Measurements from ENCODE around the gene MYO7A. TPM values are rescaled to one million over a fixed set of nuclear protein-coding genes. Genes with fewer than 3 reads are reported as not detected.

MYO7A gene
- total RNA-seq, 3 donors from 2014 or later (not counting 1 experiment from before 2014, with no cell fraction given) = 0.20 to 1.1 (median 0.68) TPM

DNA sequence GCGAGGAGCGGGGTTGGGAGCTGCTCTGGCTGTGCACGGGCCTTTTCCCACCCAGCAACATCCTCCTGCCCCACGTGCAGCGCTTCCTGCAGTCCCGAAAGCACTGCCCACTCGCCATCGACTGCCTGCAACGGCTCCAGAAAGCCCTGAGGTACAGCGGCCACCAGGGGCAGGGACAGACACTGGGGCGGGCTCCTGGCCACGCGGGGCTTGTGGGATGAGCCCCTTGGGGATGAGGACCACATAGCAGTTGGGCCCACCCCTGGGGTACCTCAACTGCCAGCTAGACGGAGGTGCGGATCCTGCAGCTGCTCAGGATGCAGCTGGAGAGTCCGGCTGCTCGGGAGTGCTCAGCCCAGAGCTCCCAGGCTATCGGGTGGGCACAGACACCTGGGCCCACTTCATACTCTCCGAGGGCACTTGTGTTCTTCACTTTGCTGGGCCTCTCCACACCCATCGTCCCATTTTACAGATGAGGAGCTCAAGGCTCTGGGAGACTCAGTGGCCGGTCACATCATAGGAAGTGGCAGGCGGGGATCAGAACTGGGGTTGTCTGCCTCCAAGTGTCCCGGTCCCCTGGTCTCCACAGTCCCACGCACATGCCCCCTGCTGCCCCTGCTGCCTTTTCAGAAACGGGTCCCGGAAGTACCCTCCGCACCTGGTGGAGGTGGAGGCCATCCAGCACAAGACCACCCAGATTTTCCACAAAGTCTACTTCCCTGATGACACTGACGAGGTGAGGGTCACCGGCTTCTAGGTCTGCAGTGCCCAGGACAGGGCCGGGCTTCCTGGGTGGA lies 77.6 kb downstream of the MYO7A start:
- no peak overlapping the region for H3K27ac ChIP-seq (ENCODE audit: low read length)
- intact Hi-C loops (cut with micrococcal nuclease) = no loop called here
- no peaks in the 10 kb centered on the region for H3K4me1 ChIP-seq (ENCODE audit: control insufficient read depth, insufficient read depth, low read length)
- no peaks in the 10 kb centered on the region for H3K27me3 ChIP-seq (ENCODE audit: control insufficient read depth, insufficient read depth, low read length)
- Mint-ChIP-seq H3K36me3 (no peaks in the 10 kb centered on the region), H3K9me3 (no peaks in the 10 kb centered on the region), H3K27ac (no peak overlapping the region), H3K27me3 (ENCODE audit: low read depth in 2 of 2) (no peaks in the 10 kb centered on the region), H3K4me1 (no peaks in the 10 kb centered on the region), H3K4me3 (no peak overlapping the region)
- H3K4me3 ChIP-seq (ENCODE audit: low read length) = no peak overlapping the region
- no peaks in the 10 kb centered on the region for H3K9me3 ChIP-seq (ENCODE audit: control insufficient read depth, insufficient read depth, low read length)
- WGBS (ENCODE audit: insufficient coverage) = 81% methylated on average over 30 of the region's 30 CpGs
- DNase-seq = no peak
- no peak for ATAC-seq
- TF ChIP-seq CTCF (IDR thresholded peaks at IDR 0.05) = no peak
- H3K36me3 ChIP-seq (ENCODE audit: control insufficient read depth, insufficient read depth, low read length) = no peaks in the 10 kb centered on the region

GRCh38 chr11:77206264-77207018 lies 78.4 kb downstream of the MYO7A start:
- Mint-ChIP-seq H3K9me3 (no peaks in the 10 kb centered on the region), H3K27ac (no peak overlapping the region), H3K36me3 (no peaks in the 10 kb centered on the region), H3K4me1 (no peaks in the 10 kb centered on the region), H3K4me3 (no peak overlapping the region), H3K27me3 (ENCODE audit: low read depth in 2 of 2) (no peaks in the 10 kb centered on the region)
- no peak for TF ChIP-seq CTCF (IDR thresholded peaks at IDR 0.05)
- no peak overlapping the region for H3K27ac ChIP-seq (ENCODE audit: low read length)
- H3K36me3 ChIP-seq (ENCODE audit: control insufficient read depth, insufficient read depth, low read length) = no peaks in the 10 kb centered on the region
- H3K9me3 ChIP-seq (ENCODE audit: control insufficient read depth, insufficient read depth, low read length) = no peaks in the 10 kb centered on the region
- ATAC-seq (no peak), DNase-seq (no peak)
- no peaks in the 10 kb centered on the region for H3K4me1 ChIP-seq (ENCODE audit: control insufficient read depth, insufficient read depth, low read length)
- H3K4me3 ChIP-seq (ENCODE audit: low read length) = no peak overlapping the region
- 48% methylated on average over 13 of the region's 13 CpGs for WGBS (ENCODE audit: insufficient coverage)
- intact Hi-C loops (cut with micrococcal nuclease) = no loop called here
- no peaks in the 10 kb centered on the region for H3K27me3 ChIP-seq (ENCODE audit: control insufficient read depth, insufficient read depth, low read length)

GRCh38 chr11:77207019-77207485 lies 79.0 kb downstream of the MYO7A start:
- ATAC-seq = no peak
- TF ChIP-seq CTCF (IDR thresholded peaks at IDR 0.05) = no peak
- no peaks in the 10 kb centered on the region for H3K36me3 Mint-ChIP-seq
- no peaks in the 10 kb centered on the region for H3K4me1 ChIP-seq (ENCODE audit: control insufficient read depth, insufficient read depth, low read length)
- H3K27me3 ChIP-seq (ENCODE audit: control insufficient read depth, insufficient read depth, low read length) = no peaks in the 10 kb centered on the region
- no peaks in the 10 kb centered on the region for H3K9me3 Mint-ChIP-seq
- H3K9me3 ChIP-seq (ENCODE audit: control insufficient read depth, insufficient read depth, low read length) = no peaks in the 10 kb centered on the region
- H3K4me1 Mint-ChIP-seq = no peaks in the 10 kb centered on the region
- WGBS (ENCODE audit: insufficient coverage) = 88% methylated on average over 10 of the region's 10 CpGs
- H3K27ac Mint-ChIP-seq = no peak overlapping the region
- no peak overlapping the region for H3K4me3 Mint-ChIP-seq
- H3K27me3 Mint-ChIP-seq (ENCODE audit: low read depth in 2 of 2) = no peaks in the 10 kb centered on the region
- H3K27ac ChIP-seq (ENCODE audit: low read length) = no peak overlapping the region
- DNase-seq = no peak
- intact Hi-C loops (cut with micrococcal nuclease) = no loop called here
- no peaks in the 10 kb centered on the region for H3K36me3 ChIP-seq (ENCODE audit: control insufficient read depth, insufficient read depth, low read length)
- H3K4me3 ChIP-seq (ENCODE audit: low read length) = no peak overlapping the region
